GM19324 (cell line): ENCODE results near the gene EXOSC10.
"Not testable (repeated sequence)": the region's sequence is repeated elsewhere in the genome, so short reads cannot be mapped to it uniquely, and the experiment has no call there.

Source experiments
- ATAC-seq: cut with Tn5 transposase; IDR thresholded peaks from one replicate; pipeline ENCODE4 v1.9.1; 2021; ENCODE audit warnings: mild to moderate bottlenecking, moderate library complexity; ENCODE audit not compliant: unreplicated experiment, low FRiP score

Gene EXOSC10

GRCh38 chr1:11045428-11046269 lies 54.0 kb downstream of the EXOSC10 start:
- ATAC-seq: no peak

GRCh38 chr1:11044849-11045427 lies 54.7 kb downstream of the EXOSC10 start:
- no peak for ATAC-seq

GRCh38 chr1:11044086-11044848 lies 55.4 kb downstream of the EXOSC10 start:
- ATAC-seq: no peak

GRCh38 chr1:11042995-11043874 lies 56.4 kb downstream of the EXOSC10 start:
- no peak for ATAC-seq

GRCh38 chr1:11042065-11042464 lies 57.6 kb downstream of the EXOSC10 start:
- no peak for ATAC-seq

GRCh38 chr1:11041048-11041447 lies 58.6 kb downstream of the EXOSC10 start:
- no peak for ATAC-seq

- not testable (repeated sequence) for ATAC-seq
These were observed 59.6 kb downstream of the EXOSC10 start for GRCh38 chr1:11040105-11040429.

GRCh38 chr1:11039351-11040104 lies 60.1 kb downstream of the EXOSC10 start:
- ATAC-seq: no peak

- ATAC-seq: no peak
These were observed 61.9 kb downstream of the EXOSC10 start for GRCh38 chr1:11037740-11038182.

- not testable (repeated sequence) for ATAC-seq
These were observed 62.5 kb downstream of the EXOSC10 start for GRCh38 chr1:11037019-11037739.

GRCh38 chr1:11031624-11032262 lies 67.9 kb downstream of the EXOSC10 start:
- no peak for ATAC-seq

- ATAC-seq: no peak
These were observed 68.8 kb downstream of the EXOSC10 start for GRCh38 chr1:11030865-11031264.

- ATAC-seq: no peak
These were observed 71.7 kb downstream of the EXOSC10 start for GRCh38 chr1:11028018-11028417.

- no peak for ATAC-seq
These were observed 72.4 kb downstream of the EXOSC10 start for GRCh38 chr1:11027316-11027715.

GRCh38 chr1:11026903-11027302 lies 72.8 kb downstream of the EXOSC10 start:
- no peak for ATAC-seq

GRCh38 chr1:11026052-11026451 lies 73.6 kb downstream of the EXOSC10 start:
- no peak for ATAC-seq

GRCh38 chr1:11025618-11026017 lies 74.1 kb downstream of the EXOSC10 start:
- ATAC-seq: no peak

GRCh38 chr1:11024874-11025203 lies 74.8 kb downstream of the EXOSC10 start:
- ATAC-seq: no peak
